ENCODE results near the gene DUSP2. TPM values are rescaled to one million over a fixed set of nuclear protein-coding genes. Genes with fewer than 3 reads are reported as not detected.

DUSP2 gene
- total and polyA plus RNA-seq, 7 donors, result 0.64 to 5.8 (median 2.4) TPM

DNA sequence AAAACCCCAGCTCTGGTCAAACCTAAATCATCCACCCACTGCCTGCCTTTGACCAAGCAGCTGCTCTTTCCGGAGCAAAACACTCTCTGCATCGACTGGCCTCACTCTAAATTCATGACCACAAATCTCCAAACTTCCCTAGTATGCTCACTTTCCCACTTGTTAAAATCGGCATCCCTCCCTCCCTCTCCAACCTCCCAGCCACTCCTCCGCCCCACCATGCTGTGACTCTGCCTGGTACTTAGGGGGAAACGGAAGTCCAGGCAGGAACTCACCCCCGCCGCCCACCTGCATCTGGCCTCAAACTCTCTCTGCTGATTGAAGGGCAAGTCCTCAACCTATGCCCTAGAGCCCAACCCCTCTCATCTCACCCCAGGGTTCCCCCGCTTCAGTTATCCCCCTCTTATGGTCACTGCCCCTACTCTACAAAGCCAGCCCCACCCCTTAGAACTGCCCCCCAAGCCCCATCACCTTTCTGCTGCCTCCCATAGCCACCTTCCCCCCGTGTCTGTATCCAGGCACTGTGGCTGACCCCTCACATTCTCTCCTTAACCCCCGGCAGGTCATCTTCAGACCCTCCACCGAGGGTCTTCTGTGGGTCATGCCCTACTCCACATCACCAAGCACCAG lies 25.0 kb downstream of the DUSP2 start:
- Histone ChIP-seq H3K9me3 (no peaks in the 10 kb centered on the region), H3K4me1 (peaks cover 6% of the 10 kb centered on the region), H3K36me3 (ENCODE audit: insufficient read depth in 1 of 2, low read depth in 1 of 2) (no peaks in the 10 kb centered on the region), H3K4me3 (no peak overlapping the region), H3K27ac (no peak overlapping the region), H3K27me3 (ENCODE audit: insufficient read depth in 3 of 3, low read length in 2 of 3) (peaks cover 0 to 16% (median 0%) of the 10 kb centered on the region in 3 donors)
- TF ChIP-seq, protein P1, sequence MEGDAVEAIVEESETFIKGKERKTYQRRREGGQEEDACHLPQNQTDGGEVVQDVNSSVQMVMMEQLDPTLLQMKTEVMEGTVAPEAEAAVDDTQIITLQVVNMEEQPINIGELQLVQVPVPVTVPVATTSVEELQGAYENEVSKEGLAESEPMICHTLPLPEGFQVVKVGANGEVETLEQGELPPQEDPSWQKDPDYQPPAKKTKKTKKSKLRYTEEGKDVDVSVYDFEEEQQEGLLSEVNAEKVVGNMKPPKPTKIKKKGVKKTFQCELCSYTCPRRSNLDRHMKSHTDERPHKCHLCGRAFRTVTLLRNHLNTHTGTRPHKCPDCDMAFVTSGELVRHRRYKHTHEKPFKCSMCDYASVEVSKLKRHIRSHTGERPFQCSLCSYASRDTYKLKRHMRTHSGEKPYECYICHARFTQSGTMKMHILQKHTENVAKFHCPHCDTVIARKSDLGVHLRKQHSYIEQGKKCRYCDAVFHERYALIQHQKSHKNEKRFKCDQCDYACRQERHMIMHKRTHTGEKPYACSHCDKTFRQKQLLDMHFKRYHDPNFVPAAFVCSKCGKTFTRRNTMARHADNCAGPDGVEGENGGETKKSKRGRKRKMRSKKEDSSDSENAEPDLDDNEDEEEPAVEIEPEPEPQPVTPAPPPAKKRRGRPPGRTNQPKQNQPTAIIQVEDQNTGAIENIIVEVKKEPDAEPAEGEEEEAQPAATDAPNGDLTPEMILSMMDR (IDR thresholded peaks at IDR 0.05), result no peak
- no peak for DNase-seq
- intact Hi-C loops (cut with DNase I), result loop anchor here in 1 of 2 donors (10.0 kb wide), 1 partner anchor 115 kb away; no protein-coding TSS in a partner anchor
- ATAC-seq, result no peak
- WGBS, 3 donors, result 49 to 60% (median 53%) methylated on average over 11 of the region's 11 CpGs

DNA sequence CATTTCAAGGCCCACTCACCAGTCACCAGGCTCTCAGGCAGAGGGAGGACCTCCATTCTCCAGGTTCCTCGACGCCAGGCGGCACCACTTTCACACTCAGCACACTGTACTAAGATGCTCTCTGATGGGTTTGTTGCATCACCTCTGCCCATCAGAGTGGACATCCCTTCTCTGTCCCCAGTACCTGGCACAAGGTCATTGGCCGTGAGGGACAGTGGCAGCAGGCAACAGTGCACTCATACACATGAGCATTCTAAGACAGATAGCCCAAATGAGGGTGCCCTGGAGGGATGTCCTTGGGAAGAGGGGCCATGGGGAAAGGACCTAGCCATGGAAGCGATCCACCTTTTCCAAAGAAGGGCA lies 25.9 kb downstream of the DUSP2 start:
- TF ChIP-seq, protein P1 (IDR thresholded peaks at IDR 0.05), result no peak
- Histone ChIP-seq H3K27me3 (ENCODE audit: insufficient read depth in 3 of 3, low read length in 2 of 3) (peaks cover 0 to 23% (median 0%) of the 10 kb centered on the region in 3 donors), H3K36me3 (ENCODE audit: insufficient read depth in 1 of 2, low read depth in 1 of 2) (no peaks in the 10 kb centered on the region), H3K4me1 (peaks cover 6% of the 10 kb centered on the region), H3K27ac (no peak overlapping the region), H3K9me3 (no peaks in the 10 kb centered on the region), H3K4me3 (no peak overlapping the region)
- WGBS, 3 donors, result 92 to 94% (median 93%) methylated on average over 5 of the region's 5 CpGs
- intact Hi-C loops (cut with DNase I), result loop anchor here (10.0 kb wide), 1 partner anchor 95 kb away; no protein-coding TSS in a partner anchor
- ATAC-seq (no peak), DNase-seq (no peak)

DNA sequence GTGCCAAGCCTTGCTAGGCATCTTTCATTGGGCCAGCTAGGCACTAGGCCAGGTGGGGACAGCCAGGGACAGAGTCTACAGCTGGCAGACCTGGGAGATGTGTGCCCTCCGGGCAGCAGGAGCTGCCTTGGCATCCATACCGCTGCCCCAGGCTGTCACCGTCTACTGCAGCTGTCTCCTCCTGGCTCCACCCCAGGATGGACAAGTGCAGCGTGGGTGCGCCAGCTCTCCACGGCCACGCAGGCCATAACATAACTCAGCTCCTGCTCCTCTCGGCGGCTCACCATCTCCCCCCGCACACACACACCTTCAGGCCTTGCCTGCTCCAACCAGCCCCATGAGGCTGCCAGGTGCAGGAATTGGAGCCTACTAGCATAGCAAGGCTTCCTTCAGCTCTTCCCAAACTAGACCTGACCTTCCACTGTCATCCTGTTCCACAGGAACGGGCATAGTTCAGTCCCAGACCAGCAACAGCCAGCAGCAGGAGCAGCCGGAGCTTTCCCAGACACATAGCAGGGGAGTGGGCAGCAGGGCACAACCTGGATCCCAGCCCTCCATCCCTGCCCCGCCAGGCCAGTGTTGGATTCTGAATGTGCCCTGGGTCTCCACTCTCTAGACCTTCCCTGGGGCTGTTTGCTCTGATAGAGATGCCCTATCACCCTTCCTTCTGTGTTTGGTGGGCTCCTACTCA lies 26.4 kb downstream of the DUSP2 start:
- intact Hi-C loops (cut with DNase I), result loop anchor here (10.0 kb wide), 1 partner anchor 94 kb away; no protein-coding TSS in a partner anchor
- ATAC-seq, result peak; percentile 56 to 83 (median 68)
- H3K27me3 ChIP-seq (ENCODE audit: insufficient read depth in 3 of 3, low read length in 2 of 3), result peaks cover 0 to 23% (median 0%) of the 10 kb centered on the region in 3 donors

DNA sequence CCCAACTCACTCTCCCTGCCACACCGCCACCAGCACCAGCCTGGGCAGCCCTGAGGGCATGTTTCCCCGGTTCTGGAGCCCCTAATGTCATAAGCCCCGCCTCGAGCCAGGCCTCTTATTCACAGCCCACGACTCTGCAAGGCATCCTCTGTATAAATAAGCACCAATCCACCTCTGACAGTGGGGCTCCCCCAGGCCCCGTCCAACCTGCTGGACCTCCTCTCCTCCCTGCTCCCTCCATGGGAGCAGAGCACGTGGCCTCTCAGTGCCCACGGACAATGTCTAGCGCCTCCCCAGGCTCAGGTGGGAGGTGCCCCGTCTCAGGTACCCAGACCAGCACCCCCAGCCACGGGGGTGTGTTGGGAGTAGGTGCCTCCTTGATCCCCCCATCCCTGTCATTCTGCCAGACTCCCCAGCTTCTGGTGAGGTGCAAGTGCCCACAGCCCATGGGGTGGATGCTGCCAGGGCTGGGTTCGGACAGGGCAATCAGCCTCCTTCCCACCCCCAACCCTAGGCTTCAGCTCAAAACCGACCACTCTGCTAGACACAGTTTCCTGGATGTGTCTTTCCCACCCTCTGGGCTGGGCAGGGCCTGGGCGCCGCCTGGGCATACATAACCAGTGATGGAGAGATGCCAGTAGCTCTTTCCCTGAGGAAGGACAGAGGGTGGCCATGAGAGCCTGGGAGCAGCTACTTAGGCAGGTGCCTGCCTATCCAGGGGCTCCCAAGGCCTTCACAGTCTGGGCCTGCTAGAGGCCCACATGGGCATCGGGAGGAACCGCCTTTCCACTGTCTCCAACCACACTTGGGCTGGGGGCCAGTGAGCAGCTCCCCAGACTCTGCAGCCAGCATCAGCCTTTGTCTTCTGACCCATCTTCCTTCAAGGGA lies 27.3 kb downstream of the DUSP2 start:
- DNase-seq, result no peak
- H3K27me3 ChIP-seq (ENCODE audit: insufficient read depth in 3 of 3, low read length in 2 of 3), result peaks cover 0 to 23% (median 0%) of the 10 kb centered on the region in 3 donors
- TF ChIP-seq, protein P1 (IDR thresholded peaks at IDR 0.05), result no peak

More for the DNA sequence above, 26.4 kb downstream of the DUSP2 start:
- no peaks in the 10 kb centered on the region for H3K9me3 ChIP-seq
- TF ChIP-seq, protein P1 (IDR thresholded peaks at IDR 0.05), result no peak
- 42 to 52% (median 42%) methylated on average over 12 to 13 of the region's 13 CpGs for WGBS, 3 donors
- no peak overlapping the region for H3K27ac ChIP-seq
- peaks cover 6% of the 10 kb centered on the region for H3K4me1 ChIP-seq
- DNase-seq, result no peak
- H3K36me3 ChIP-seq (ENCODE audit: insufficient read depth in 1 of 2, low read depth in 1 of 2), result no peaks in the 10 kb centered on the region
- no peak overlapping the region for H3K4me3 ChIP-seq

More for the DNA sequence above, 27.3 kb downstream of the DUSP2 start:
- no peaks in the 10 kb centered on the region for H3K36me3 ChIP-seq (ENCODE audit: insufficient read depth in 1 of 2, low read depth in 1 of 2)
- 39 to 56% (median 43%) methylated on average over 16 to 17 of the region's 17 CpGs for WGBS, 3 donors
- intact Hi-C loops (cut with DNase I), result loop anchor here (10.0 kb wide), 1 partner anchor 93 kb away; no protein-coding TSS in a partner anchor
- no peak overlapping the region for H3K27ac ChIP-seq
- ATAC-seq, result peak in 2 of 4 donors; percentile 1 to 12
- no peak overlapping the region for H3K4me3 ChIP-seq
- peaks cover 6% of the 10 kb centered on the region for H3K4me1 ChIP-seq
- no peaks in the 10 kb centered on the region for H3K9me3 ChIP-seq
